ENCODE results near the gene KCNE3.

The KCNE3 gene

GRCh38 chr11:74480688-74481417 is 13.5 kb upstream of the KCNE3 start:
- H3K4me3 ChIP-seq (ENCODE audit: low read depth, low read length): no peak overlapping the region
- no peak for DNase-seq (ENCODE audit: low read depth)
- TF ChIP-seq CTCF (IDR thresholded peaks at IDR 0.05; ENCODE audit: control insufficient read depth, extremely low read depth, insufficient read depth): no peak

- no peak for DNase-seq (ENCODE audit: low read depth)
- TF ChIP-seq CTCF (IDR thresholded peaks at IDR 0.05; ENCODE audit: control insufficient read depth, extremely low read depth, insufficient read depth): no peak
Measured at GRCh38 chr11:74479732-74480123, 12.4 kb upstream of the KCNE3 start.

GRCh38 chr11:74478877-74479731 is 11.8 kb upstream of the KCNE3 start:
- no peak for DNase-seq (ENCODE audit: low read depth)
- TF ChIP-seq CTCF (IDR thresholded peaks at IDR 0.05; ENCODE audit: control insufficient read depth, extremely low read depth, insufficient read depth): no peak
- H3K4me3 ChIP-seq (ENCODE audit: low read depth, low read length): no peak overlapping the region

More at GRCh38 chr11:74479732-74480123, 12.4 kb upstream of the KCNE3 start:
- no peak overlapping the region for H3K4me3 ChIP-seq (ENCODE audit: low read depth, low read length)

GRCh38 chr11:74476536-74476935 is 9.2 kb upstream of the KCNE3 start:
- no peak for DNase-seq (ENCODE audit: low read depth)
- H3K4me3 ChIP-seq (ENCODE audit: low read depth, low read length): no peak overlapping the region
- TF ChIP-seq CTCF (IDR thresholded peaks at IDR 0.05; ENCODE audit: control insufficient read depth, extremely low read depth, insufficient read depth): no peak

- H3K4me3 ChIP-seq (ENCODE audit: low read depth, low read length): no peak overlapping the region
- no peak for TF ChIP-seq CTCF (IDR thresholded peaks at IDR 0.05; ENCODE audit: control insufficient read depth, extremely low read depth, insufficient read depth)
- no peak for DNase-seq (ENCODE audit: low read depth)
Measured at GRCh38 chr11:74474316-74474715, 7.0 kb upstream of the KCNE3 start.

GRCh38 chr11:74473382-74474173 is 6.2 kb upstream of the KCNE3 start:
- H3K4me3 ChIP-seq (ENCODE audit: low read depth, low read length): no peak overlapping the region
- TF ChIP-seq CTCF (IDR thresholded peaks at IDR 0.05; ENCODE audit: control insufficient read depth, extremely low read depth, insufficient read depth): no peak
- no peak for DNase-seq (ENCODE audit: low read depth)

Data from LNCaP clone FGC (cell line).